DMS79 treated with DMSO at 0.1 percent for 48 hours (cell line): ENCODE measurements around the gene UBE3D.
"Not testable (repeated sequence)": the region's sequence is repeated elsewhere in the genome, so short reads cannot be mapped to it uniquely, and the experiment has no call there.

Source experiments
- DNase-seq: peaks from one replicate; lab custom pipeline; 2025; lab: John Stamatoyannopoulos, UW

UBE3D gene

DNA sequence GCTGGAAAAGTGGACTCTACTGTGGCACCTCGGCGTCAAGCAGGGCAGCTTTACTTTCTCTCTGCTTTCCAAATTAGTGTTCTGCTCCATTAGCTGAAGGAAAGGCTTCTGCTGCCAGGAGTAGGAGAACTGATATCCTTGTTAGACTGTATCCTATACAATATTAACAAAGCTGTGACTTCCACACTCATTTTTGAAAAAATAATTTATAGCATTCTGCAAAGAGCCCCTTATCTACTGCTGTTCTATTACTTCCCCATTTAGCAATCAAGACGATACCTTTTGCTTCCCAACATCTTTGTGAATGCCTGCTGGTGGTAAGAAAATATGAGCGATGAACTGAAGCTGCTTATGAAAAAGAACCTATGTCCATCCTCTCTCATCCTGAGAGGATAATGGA, 151.1 kb downstream of the UBE3D start:
- peak; percentile 52 for DNase-seq

GRCh38 chr6:82910820-82911219, 154.8 kb downstream of the UBE3D start:
- no peak for DNase-seq

DNA sequence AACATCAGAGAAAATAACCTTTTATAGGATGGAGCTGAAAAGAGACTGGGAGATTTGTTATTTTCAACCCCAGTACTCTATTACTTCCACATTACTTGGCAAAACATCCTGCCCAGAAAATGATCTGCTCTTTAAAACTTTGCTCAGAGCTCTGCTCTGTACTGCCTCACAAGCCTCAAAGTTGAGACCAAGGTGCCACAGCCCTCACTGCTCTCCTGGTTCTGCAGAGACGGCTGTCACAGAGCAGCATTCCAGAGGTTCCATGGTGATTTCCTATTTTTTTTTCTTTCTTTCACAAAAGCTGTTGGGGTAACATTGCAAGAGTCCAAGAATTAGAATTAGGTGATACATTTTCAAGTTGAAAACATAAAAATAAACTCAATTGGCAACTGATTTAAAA, 155.2 kb downstream of the UBE3D start:
- no peak for DNase-seq

DNA sequence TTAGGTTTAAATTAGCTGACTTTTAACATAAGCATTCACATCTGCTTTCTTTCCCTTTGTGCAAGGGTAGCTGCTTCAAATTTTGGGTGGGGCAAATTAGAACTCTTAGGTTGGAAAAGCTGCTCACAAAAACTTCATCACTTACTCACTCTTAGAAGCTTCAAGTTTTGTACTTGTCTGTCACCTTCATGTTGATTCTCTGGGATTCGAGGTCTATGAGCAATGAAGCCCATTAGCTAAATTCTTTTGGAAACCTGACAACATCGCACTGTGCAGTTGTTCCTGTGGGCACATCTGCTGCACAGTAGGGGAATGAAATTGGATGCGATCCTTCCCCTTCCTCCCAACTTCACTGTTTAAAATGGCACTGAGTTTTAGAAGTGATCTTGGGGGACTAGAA, 156.1 kb downstream of the UBE3D start:
- no peak for DNase-seq

DNA sequence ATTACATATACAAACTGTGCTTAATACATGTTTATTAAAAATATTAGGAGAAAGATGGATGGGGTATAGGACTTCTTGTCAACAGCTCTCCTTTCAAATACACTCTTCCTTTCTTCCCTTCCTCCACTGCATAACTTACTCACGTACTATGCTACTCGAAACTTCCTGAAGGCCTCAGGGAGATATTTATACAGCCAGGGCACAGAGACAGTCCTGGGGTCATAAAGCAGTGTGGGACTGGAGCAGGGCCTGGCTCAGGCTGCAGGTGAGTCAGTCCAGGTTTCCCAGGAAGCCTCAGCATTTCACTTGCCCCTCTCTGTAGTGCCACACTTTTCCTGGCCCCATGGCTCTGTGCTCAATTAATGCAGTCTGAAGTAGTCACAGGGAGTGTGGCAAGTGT, 157.0 kb downstream of the UBE3D start:
- DNase-seq: no peak

DNA sequence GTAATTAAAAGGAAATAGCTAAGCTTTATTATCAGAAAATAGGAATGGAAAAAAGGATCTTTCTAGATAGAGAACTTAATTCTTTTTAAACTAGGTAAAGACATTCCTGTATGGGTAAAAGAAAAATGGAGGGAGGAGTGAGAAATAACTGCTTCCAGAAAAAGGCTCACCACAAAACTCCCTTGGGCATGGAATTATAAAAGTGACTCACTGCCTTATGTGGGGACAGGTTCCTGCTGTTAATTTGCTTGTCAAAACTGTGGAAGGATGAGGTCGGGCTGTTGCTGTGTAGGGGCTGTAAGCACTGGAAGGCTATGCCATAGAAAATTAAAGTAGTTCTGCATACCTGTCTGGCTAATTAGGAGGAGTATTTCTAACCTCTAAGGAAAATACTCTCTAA, 158.7 kb downstream of the UBE3D start:
- no peak for DNase-seq

- DNase-seq: no peak
Observed at GRCh38 chr6:82906489-82906888, 159.2 kb downstream of the UBE3D start.

DNA sequence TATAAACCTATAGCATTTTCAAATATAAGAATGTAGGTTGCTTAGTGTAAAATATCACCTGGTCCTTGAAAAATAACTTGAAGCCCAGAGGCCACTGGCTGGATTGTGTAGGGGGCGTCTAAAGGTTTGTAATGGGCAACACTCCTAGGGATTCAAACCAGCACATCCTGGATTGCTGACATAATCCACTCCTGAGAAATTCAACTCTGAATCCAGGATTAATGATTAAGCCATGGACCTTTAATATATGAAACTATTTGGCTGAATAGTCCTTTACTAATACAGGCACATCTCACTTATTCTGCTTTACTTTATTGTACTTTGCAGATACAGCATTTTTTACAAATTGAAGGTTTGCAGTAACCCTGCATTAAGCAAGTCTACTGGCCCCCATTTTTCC, 160.8 kb downstream of the UBE3D start:
- no peak for DNase-seq

DNA sequence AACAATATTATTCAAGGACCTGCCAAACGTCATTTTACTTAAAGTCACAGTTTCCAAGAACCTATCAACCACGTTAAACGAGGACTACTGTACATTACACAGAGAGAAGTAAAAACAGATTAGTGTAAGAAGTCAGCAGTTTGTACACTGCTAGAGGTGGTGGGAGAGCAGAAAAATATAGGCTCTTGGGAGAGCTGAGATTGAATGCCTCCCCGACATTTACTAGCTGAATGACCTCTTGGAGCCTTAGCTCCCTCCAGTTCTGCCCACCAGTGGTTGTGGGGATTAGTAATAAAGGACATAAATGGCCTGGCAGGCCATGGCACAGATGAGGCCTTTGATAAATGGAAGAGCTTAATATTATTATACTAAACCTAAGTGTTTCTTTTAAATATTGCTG, 161.4 kb downstream of the UBE3D start:
- DNase-seq: no peak

GRCh38 chr6:82902290-82902689, 163.4 kb downstream of the UBE3D start:
- DNase-seq: no peak

- no peak for DNase-seq
Observed at GRCh38 chr6:82894653-82895259, 170.9 kb downstream of the UBE3D start.

GRCh38 chr6:82893889-82894652, 171.6 kb downstream of the UBE3D start:
- DNase-seq: no peak

GRCh38 chr6:82891503-82891902, 174.1 kb downstream of the UBE3D start:
- DNase-seq: not testable (repeated sequence)

DNA sequence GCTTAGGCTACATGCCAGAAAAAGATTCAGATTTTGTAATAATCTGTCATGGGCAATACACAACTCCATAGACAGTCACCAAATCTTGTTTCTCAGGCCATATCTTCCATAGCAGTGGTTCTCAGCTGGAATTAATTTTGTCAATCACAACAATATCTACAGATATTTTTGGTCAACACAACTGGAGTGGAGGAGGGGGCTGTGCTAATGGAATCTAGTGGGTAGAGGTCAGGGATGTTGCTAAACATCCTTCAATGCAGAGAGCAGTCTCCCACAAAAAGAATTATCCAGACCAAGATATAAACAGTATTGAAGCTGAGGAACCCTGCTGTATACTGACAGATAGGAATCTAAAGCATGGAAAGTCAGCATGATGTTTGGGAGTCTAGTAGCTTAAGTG, 174.6 kb downstream of the UBE3D start:
- no peak for DNase-seq

- no peak for DNase-seq
Observed at GRCh38 chr6:82890240-82890639, 175.4 kb downstream of the UBE3D start.

DNA sequence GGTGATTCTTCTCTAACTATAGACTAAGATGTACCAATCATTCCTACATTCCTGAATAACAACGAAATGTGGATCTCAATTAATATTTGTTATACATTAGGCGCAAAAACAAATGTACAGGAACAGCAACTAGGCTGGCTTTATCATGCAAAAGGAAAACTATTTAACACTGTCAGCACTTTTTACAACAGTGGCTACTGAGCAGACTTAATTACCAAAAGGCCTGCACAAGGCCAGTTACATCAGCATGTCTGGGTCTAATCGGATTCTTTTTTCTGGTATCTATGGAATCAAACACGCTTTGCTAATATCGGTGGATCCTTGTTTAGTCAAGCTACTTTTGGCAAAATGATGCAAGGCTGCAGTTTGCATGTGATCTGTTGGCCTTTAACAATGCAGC, 176.5 kb downstream of the UBE3D start:
- DNase-seq: no peak

DNA sequence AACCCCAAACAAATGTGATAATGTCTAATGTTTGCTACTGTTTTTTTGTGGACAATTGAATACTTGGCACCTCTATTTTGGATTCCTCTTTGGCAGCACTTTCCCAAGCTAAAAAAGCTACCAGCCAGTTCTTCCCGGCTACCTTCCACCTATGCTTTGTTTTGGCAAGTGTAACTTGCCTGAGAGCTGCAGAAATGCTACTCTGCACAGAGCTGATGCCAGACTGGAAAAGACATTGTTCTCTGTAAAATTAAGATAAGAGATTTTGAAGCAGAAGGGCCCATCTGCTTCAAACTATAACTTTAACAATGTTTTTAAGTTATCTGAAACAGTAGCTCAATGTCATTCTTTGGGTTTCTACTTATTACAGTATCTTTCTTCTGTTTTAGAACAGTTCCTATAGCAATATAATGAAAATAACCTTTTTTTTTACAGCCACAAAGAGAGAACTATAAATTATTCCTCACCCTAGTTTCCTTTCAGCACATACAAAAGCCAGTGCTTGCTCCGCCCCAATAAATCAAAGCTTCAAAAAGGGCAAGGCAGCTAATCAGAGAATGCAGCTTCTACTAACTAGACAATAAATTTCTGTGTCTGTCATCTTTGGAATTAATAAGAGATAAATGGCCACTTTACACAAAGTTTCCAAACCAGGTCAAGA, 183.1 kb downstream of the UBE3D start:
- no peak for DNase-seq

- no peak for DNase-seq
Observed at GRCh38 chr6:82881519-82881918, 184.1 kb downstream of the UBE3D start.

DNA sequence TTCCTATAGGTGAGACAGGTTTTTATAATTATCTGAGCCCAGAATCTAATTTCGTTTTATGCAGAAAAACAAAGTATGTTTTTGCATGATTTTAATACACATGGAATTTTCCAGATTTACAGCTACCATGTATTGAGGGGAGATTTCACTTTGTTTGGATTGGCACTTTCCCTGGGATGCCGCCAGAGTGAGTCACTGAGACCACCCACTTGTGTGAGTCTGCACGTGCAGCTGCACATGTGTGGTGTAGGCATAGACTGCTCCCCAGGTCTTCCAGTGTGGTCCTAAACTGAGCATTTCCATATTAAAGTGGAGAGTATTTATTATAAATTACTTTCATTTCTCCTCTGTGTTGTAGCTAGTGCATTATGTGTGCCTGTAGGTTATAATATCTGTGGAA, 186.8 kb downstream of the UBE3D start:
- no peak for DNase-seq

DNA sequence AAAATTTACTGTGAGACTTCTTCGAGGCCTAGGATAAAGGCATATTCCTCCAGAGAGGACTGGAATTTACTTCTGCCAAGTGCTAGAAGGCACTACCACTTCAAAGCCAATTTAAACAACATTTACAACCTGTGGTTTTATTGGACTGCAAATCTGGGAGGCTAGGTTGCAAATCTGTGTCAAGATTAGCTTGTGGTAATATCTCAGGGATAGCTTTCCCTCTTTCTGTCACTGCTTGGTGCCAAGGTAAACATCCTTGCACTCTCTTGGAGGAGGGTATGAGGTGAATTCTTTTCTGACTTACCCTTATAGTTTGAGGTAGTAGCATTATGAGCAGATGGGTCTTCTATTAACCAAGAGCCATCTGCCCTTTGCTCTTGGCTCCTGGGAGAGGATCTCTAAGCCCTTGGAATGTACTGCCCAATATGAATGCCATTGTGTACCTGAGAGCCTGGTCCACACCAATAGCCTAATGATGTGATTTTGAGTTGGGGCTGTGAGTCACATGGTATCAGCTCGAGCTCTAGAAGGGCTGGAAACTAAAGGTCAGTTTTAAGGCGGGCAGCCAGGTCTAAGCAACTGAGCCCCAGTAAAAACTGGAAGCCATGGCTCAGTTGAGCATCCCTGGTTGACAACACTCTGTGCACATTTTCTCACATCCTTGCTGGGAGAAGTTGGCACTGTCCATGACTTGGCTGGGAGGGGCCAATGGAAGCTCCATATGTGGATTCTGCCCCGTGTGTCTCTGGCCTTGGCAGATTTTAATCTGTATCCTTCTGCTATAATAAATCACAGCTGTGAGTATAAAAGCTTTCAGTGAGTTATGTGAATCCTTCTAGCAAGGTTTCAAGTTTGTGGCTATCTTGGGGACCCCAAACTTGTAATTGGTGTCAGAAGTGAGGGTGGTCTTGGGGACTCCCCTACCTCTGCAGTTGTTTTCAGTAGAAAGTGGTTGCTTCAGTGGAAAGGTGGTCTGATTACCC, 188.1 kb downstream of the UBE3D start:
- peak; percentile 60 for DNase-seq

GRCh38 chr6:82875573-82876185, 190.0 kb downstream of the UBE3D start:
- no peak for DNase-seq

DNA sequence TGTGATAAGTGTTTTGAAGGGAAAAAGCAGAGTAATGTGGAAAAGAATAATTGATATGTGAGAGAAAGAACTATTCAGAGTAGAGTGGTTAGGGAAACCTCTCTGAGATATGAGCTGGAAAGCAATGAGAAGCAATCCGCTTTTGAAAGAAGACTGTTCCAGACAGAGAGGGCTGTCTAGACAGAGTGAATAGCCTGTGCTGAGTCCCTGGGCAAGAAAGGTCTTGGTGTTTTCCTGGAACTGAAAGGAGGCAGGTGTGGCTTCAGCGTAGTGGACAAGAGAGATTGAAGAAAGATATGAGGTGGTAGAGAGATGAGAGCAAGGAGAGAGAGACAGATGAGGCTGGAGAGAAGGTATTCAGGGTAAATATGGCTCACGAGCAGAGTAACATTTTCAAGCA, 190.8 kb downstream of the UBE3D start:
- DNase-seq: no peak
